Right kidney (tissue), 1 donor: ENCODE results near the gene IMMP2L.
"Not testable (repeated sequence)": the region's sequence is repeated elsewhere in the genome, so short reads cannot be mapped to it uniquely, and the experiment has no call there.

Experiments used
- DNase-seq: peaks from one replicate; pipeline ENCODE4 v3.0.0-alpha.2; 2016

The IMMP2L gene

DNA sequence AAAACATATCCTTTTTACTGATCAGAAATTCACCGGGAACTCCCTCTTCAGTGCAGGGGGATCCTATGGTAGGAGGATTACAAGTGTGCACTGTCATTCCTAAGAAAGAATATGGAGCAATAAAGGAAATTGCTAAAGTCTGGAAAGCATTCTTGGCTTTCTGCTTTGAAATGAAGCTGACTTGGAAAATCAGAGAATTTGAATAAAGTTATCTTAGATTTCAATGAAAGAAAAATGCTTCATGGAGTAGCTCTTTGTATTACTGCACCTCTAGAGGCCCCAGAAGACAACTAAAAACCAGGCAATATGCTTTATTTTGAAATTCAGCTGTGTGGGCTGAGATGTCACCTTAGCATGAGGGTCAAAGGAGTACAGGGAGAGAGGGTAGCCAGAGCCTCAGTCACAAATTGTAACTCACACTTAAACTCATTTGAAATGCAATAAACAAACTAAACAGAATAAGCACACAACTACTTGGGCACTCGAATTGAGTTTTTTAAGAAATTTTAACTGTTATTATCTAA is 102.5 kb downstream of the IMMP2L start:
- DNase-seq: no peak

DNA sequence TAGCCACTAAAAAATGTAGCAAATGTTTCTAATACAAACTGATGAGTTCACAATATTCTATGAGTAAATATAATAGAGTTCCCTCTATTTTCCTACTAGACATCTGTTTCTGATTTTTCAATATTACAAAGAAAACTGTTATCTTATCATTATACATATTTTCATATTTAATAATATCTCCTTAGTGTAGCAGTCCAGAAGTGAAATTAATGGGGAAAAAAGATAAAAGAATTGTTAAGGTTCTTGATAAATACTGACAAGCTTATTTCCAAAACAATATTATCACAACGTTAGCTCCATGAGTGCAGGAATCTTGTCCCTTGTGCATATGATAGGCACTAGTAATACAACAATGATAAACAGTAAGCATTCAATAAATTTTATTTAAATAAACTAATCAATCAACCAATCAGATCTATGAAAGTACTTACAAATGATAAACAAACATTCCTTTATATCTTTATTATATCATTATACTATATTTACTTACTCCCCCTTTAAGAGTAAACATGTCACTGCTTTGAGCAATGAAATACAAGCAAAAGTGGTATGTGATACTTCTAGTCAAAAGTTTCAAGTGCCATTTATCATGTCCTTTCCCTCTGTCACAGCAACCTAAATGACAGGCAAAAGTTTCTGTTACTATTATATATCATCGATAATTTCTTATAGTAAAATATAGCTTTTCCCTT is 103.1 kb downstream of the IMMP2L start:
- no peak for DNase-seq

DNA sequence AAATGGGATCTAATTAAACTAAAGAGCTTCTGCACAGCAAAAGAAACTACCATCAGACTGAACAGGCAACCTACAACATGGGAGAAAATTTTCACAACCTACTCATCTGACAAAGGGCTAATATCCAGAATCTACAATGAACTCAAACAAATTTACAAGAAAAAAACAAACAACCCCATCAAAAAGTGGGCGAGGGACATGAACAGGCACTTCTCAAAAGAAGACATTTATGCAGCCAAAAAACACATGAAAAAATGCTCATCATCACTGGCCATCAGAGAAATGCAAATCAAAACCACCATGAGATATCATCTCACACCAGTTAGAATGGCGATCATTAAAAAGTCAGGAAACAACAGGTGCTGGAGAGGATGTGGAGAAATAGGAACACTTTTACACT is 111.6 kb downstream of the IMMP2L start:
- not testable (repeated sequence) for DNase-seq

DNA sequence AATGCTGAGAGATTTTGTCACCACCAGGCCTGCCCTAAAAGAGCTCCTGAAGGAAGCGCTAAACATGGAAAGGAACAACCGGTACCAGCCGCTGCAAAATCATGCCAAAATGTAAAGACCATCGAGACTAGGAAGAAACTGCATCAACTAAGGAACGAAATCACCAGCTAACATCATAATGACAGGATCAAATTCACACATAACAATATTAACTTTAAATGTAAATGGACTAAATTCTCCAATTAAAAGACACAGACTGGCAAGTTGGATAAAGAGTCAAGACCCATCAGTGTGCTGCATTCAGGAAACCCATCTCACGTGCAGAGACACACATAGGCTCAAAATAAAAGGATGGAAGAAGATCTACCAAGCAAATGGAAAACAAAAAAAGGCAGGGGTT is 114.8 kb downstream of the IMMP2L start:
- not testable (repeated sequence) for DNase-seq

DNA sequence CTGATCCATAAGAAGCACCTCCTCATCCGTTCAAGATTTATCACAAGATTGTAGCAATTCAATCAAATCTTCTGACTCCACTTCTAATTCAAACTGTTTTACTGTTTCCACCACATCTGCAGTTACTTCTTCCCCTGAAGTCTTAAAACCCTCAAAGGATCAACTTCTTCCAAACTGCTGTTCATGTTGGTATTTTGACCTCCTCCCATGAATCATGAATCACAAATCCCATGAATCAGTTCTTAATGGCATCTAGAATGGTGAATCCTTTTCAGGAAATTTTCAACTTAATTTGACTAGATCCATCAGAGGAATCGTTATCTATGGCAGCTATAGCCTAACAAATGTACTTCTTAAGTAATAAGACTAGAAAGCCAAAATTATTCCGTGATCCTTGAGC is 122.3 kb downstream of the IMMP2L start:
- no peak for DNase-seq

DNA sequence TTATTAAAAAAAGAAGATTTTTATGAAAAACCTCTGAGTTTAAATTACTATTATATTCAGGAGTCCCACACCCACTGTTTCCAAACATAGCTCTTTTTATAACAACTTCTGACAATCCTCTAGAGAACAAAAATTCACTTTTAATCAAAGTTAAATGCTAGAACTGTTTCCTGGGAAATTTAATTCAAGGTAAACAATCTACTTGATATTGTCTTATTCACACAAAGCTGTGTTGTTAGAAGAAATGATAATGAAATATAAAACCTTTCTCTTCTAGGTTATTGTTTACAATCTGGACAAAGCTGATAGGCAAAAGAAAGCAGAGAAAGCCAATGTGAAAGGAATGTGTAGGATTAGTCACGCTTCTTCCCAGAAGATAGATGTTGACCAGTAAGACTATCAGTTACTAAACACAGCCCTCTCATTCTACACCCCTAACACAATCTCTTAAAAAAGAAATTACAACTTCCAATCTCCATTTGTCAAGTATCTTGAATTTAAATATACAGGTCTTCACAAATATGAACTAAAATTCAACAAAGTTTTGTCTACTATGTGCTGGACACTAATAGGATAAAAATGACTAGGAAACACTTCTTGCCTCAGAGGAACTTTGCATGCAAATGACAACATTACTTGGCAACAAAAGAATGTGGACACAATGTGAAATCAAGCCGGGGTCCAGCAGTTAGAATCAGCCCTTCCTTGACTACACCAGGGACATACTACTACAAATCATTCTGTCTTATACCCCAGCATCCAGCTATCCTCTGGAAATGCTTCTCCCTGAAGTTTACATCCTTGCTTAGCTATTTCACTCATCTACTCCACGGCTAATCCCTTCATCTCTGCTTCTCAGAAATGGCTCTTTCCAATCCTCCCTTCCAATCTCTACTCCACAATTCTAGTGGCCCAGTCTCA is 123.7 kb downstream of the IMMP2L start:
- DNase-seq: no peak

DNA sequence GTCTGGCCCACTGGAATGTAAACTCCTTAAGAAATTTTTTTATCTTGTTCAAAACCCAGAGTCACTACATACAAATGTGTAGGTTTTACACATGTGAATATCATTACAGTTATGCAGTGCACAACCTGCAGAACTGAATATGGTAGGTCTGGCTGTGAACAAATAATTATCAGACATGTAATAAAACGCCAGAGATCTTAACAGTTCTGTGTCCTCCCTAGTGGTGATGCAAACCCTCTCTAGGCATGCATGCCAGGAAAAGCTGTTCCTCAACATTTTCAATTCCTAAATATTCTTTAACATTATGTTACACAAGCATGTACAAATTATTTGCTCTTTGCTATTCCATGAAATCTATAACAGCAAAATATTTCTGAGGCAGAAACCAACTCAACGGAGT is 124.6 kb downstream of the IMMP2L start:
- DNase-seq: no peak

DNA sequence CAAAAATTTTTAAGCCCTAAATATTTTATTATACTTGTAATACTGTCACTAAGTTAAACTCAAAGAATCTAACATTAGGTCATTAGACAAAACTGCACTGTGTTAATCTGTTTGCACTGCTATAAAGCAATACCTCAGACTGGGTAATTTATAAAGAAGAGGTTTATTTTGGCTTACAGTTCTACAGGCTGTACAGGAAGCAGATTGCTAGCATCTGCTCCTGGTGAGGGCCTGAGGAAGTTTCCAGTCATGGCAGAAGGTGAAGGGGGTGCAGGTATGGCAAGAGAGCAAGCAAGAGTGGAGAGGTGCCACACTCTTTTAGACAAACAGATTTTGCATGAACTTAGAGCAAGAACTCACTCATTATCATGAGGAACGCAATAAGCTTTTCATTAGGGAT is 125.7 kb downstream of the IMMP2L start:
- DNase-seq: no peak

DNA sequence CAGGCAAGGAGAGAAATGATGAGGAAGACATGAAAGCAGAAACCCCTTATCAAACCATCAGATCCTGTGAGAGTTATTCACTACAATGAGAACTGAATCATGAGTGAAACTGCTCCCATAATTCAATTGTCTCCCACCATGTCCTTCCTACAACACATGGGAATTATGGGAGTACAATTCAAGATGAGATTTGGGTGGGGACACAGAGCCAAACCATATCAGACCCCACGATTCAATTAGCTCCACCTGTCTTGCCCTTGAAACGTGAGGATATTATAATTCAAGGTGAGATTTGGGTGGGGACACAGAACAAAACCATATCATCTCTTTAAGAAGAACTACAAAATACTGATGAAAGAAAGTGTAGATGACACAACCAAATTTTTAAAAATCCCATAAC is 128.9 kb downstream of the IMMP2L start:
- DNase-seq: no peak

DNA sequence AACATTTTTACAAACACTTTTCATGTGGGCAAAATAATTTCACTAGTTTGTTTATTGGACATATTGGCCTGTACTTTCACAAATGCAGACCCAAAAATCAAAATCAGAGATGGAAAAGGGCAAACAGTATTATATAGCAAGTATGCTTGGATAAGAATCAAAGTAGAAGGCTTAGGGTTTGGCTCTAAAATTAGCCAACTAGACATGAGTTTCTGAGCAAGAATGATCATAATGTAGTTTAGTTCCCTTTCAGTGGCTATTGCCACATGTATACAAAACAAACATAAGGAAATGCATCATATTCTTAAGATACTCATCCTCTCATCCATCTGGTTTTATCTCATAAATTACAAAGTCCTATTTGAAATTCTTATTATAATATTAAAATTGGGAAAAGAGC is 132.5 kb downstream of the IMMP2L start:
- DNase-seq: no peak

DNA sequence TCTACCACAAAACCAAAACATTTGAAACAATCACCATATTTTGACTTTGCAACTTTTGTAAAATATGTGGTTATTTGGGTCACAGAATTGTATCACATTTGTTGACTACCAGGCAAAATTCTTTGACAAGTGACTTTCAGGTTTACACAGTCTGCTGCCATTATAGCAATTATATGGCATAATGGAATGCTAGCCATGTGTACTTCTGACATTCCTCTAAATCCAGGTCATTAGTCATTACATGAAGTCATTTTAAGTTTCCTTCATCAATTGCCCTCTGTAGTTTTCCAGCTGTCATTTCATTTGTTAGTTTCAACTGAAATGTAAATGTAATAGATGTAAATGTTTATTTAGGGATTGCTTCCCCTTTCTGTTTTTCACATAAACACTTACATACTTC is 137.5 kb downstream of the IMMP2L start:
- DNase-seq: no peak

DNA sequence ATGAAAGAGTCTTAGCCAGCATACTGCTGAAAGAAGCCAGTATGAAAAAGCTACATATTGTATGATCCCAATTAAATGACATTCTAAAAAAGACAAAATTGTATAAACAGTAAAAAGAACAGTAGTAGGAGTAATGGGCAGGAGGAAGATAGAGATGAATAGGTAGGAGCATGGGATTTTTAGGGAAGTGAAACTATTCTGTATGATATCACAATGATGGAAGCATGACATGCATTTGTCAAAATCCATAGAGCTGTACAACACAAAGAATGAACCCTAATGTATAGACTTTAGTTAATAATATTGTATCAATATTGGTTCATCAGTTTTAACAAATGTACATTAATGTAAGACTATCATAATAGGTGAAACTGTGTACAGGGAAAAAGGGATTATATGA is 147.9 kb downstream of the IMMP2L start:
- DNase-seq: no peak

DNA sequence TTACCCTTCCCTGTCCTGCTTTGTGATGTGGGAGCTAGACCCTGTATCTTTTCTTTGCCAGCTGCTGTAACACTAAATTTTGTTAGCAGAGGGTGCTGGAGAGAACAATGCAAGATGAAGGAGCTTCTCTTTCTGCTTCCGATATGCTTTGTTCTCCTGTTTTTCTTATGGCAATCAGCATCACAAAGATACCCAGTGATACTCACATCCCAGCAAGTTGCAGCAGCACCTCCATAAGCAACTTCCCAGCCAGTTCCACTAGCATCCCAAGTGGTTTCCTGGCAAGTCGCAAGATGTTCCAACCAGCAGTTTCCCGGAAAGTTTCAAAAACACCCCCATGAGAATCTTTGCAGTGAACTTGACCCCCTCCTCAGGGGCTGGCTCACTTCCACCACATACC is 148.6 kb downstream of the IMMP2L start:
- DNase-seq: no peak

DNA sequence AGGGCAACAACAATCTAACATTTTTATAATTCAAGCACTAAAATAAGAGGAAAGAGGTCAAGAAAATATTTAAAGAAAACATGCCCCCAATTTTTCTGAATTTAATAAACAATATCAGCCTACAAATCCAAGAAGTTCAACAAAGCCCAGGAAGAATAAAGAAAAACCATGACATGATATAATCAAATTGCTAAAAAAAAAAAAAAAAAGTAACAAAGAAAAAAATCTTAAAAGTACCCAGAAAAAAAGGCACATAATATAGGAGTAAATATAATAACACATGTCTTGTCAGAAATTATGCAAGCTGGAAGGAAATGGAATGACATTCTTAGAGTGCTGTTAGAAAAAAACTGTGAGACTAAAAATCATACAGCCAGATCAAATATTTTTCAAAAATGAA is 151.4 kb downstream of the IMMP2L start:
- DNase-seq: no peak

DNA sequence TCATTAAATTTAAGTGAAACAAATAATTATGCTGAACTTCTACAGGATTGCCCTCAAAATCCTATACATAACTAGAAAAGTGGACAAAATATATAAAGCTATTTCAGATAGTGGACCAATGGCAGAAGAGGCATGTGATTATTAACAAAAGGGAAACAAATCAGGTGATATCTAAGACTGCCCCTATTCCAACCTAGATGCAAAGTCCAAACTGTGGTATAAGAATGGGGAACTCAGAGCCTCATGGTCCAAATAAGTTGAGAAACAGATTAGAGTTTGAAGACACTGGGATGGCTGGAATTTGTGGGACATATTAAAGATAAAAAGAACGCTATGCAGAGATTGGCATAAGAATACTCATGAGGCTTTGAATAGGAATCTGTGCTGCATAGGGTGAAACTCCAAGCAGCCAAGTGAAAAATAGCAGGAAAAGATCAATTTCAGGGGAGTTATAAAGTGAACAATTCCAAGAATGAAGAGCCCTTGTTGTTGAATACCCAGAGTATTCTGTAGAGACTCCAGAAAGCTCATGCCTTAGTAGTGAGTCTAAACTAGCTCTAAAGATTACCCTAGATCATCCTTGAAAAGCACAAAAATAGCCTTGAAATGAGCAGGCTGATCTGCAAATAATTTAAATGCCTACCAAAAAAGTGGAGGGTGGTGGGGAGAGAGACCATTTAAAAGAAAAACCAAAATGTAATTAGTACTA is 152.4 kb downstream of the IMMP2L start:
- no peak for DNase-seq

DNA sequence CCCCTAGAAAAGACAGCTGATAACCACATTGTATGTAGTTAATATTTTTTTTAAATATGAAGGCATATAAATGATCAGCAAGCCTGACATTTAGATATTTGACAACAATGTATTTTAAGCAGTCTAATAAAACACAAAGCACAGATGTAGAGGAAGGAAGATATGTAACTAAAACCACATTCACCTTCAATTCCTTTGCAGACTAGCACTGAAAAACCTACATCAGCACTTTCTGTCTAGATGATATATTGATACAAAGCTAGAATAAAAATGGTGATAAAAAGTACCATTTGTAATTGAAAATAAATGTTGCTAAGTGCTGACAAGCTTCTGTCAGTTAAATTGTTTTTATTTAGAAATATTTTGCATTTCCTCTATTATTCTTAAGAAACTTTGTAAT is 153.6 kb downstream of the IMMP2L start:
- DNase-seq: no peak

DNA sequence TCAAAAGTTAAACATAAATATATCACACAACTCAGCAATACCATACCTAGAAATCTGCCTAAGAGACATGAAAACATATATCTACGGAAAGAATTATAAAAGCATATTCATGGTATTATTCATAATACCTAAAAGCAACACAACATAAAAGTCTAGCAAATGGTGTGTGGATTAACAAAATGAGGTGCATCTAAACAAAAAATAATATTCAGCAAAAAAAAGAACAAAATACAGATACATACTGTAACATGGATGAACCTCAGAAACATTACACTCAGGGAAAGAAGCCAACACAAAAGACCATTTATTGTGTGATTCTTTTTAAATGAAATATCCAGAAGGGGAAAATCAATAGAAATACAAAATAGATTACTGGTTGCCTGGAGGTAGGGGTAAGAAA is 155.0 kb downstream of the IMMP2L start:
- no peak for DNase-seq

DNA sequence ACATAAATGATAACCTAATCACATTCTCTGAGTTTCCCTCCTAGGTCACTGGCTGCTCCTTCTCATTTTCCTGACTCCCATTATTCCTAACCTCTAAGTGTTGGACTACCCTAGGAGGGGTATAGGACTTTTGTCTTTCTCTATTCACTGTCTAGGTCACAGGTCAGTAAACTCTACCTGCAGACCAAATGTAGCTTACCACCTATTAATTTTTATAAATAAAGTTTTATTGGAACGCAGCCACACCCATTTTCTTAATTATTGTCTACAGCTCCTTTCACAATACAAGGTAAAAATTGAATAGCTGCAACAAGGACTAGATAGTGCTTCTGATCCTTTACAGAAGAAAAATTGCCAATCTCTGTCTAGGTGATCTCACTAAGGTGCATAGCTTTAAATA is 156.7 kb downstream of the IMMP2L start:
- no peak for DNase-seq

DNA sequence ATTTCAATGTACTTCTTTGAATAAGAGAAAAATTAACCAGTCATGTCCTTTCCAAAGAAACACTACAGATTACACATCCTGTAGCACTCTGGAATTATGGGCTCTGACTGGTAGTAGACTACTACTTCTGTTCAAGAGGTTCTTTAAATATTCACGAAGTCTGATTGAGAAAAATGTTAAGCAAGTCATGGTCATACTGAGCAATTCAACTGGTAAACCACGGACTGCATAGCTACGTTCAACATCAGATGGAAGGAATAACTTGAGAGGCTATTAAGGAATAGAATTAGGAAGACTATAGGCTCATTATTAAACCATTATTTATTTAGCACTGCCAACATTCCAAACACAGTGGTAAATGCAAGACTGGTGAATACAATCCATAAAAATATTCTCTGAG is 160.8 kb downstream of the IMMP2L start:
- DNase-seq: no peak

DNA sequence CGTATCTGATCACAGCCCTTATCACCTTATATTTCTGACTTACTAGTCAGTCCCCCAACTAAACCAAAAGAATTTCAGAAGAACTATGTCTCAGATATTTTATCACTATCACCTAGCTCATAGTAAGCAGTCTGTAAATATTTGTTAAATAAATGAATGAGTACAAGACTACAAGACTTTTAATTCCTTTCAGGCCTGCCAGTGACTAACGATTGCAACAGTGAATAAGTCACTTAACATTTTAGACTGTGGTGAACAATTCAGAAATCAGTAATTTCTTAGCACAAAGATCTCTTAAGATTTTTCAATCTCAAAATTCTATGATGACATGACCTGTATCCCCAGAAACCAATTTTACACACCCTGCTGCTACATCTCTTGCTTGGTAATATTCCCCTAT is 162.2 kb downstream of the IMMP2L start:
- no peak for DNase-seq

DNA sequence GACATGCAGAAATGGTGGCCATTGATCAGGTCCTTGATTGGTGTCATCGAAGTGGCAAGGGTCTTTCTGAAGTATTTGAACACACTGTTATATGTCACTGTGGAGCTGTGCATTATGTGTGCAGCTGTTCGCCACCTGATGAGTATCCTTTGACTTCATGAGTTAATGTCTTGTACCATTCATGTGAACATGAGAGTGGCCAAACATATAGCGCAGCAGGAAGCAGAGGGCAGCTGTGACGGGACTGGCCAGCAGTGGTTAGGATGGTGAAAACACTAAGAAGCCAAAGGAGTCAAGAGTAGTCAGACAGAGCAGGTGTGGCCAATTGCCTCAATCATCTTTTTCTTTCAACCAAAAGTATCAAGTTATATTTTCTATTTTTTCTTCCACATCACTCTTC is 167.4 kb downstream of the IMMP2L start:
- no peak for DNase-seq

DNA sequence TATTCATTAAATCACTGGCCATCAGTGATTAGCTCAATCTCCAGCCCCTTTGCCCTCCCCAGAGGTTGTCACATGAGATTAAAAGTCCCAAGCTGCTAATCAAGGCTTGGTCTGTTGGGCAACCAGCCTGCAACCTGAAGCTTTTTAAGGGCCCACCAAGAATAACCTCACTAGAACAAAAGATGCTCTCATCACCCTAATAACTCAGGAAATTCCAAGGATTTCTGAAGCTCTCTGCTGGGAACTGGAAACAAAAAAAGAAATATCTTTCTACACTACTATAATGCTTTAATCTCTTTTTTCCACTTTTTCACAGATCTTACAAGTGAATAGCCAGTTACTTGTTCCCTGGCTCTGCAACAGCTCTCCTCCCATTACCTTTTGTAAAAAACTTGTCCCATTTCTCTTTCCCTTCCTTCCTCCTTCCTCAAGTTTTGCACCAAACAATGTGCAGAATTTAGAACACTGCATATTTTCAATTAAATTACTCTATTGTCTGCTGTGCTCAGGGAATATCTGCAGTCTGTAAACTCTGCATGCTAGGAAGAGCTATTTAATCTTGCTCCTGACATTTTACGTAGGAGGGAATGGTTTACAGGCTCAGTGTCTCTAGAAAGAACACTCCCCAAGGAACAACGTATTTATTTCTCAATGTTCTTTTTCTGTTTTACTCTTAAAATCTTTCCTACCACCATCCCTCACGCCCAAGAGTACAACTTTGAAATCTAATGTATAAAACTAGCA is 169.1 kb downstream of the IMMP2L start:
- DNase-seq: no peak
